ENCODE results near the gene GJB2.
A peak's percentile ranks its signal among the peaks of the same experiment; 100 is the strongest.

GJB2 gene

DNA sequence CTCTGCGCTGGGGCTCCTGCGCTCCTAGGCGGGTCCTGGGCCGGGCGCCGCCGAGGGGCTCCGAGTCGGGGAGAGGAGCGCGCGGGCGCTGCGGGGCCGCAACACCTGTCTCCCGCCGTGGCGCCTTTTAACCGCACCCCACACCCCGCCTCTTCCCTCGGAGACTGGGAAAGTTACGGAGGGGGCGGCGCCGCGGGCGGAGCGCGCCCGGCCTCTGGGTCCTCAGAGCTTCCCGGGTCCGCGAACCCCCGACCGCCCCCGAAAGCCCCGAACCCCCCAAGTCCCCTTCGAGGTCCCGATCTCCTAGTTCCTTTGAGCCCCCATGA is at the start of gene GJB2:
Gene GJB2, minus strand, starts transcription at position 103 of the 326 bp plus-strand sequence. CDS start 3,357 bp downstream, outside the sequence.
- Histone ChIP-seq H3K27ac (no peak within 1 kb of the TSS), H3K4me3 (peak within 1 kb of the TSS; percentile 76), H3K9me3 (ENCODE audit: low read depth, low read length) (no peaks in the 10 kb centered on the region), H3K36me3 (ENCODE audit: insufficient read depth, low read length) (no peaks in the 10 kb centered on the region), H3K9ac (ENCODE audit: insufficient read length) (peak within 1 kb of the TSS; percentile 38)
- TF ChIP-seq FOXP2 (optimal IDR thresholded peaks at IDR 0.05; ENCODE audit: control extremely low read depth, extremely low read length, insufficient read depth) (no peak), EZH2 (IDR thresholded peaks at IDR 0.05) (no peak), POLR2AphosphoS5 (IDR thresholded peaks at IDR 0.05; ENCODE audit: borderline replicate concordance, low read depth, low read length) (no peak)
- DNase-seq (ENCODE audit: low read depth, low spot score), result no peak

DNA sequence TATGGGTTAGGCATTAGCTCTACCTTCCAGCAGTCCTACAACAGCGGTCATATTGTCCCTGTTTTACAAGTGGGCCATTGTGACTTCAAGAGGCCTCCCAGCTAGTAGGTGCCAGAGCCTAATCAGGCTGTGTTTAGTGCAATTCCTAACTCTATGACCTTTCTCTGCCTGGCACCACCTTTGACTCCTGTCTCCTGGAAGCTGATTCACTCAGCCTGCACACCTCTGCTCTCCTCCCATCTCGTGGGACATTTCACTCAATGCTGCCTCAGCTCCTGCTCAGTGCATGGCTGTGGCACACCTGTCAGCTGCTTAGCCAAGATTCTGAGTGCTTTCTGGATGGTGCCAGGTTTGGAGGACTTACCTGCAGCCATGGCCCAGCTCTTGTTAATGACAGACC is 48.9 kb upstream of the GJB2 start:
- Histone ChIP-seq H3K36me3 (ENCODE audit: insufficient read depth, low read length) (no peaks in the 10 kb centered on the region), H3K9me3 (ENCODE audit: low read depth, low read length) (no peaks in the 10 kb centered on the region), H3K4me3 (no peak overlapping the region), H3K9ac (ENCODE audit: insufficient read length) (no peak overlapping the region), H3K27ac (no peak overlapping the region)
- DNase-seq (ENCODE audit: low read depth, low spot score), result no peak
- TF ChIP-seq EZH2 (IDR thresholded peaks at IDR 0.05), result no peak
- no peak for TF ChIP-seq POLR2AphosphoS5 (IDR thresholded peaks at IDR 0.05; ENCODE audit: borderline replicate concordance, low read depth, low read length)
- no peak for TF ChIP-seq FOXP2 (optimal IDR thresholded peaks at IDR 0.05; ENCODE audit: control extremely low read depth, extremely low read length, insufficient read depth)

DNA sequence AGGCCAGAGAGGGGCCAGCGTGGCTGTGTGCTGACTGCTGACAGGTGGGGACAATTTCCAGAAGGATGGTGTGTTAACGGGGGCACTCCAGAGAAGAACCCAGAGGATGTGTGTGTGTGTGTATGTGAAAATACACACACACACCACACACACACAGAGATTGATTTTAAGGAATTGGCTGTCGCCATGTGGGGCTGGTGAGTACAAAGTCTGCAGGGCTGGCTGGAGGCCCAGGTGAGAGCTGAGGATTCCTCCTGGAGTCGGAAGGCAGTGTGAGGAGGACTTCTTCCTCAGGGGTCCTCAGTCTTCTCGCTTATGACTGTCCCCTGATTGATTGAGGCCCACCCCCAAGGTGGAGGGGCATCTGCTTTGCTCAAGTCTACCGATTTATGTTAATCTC is 47.0 kb upstream of the GJB2 start:
- no peak overlapping the region for H3K4me3 ChIP-seq
- H3K9ac ChIP-seq (ENCODE audit: insufficient read length), result no peak overlapping the region
- no peaks in the 10 kb centered on the region for H3K9me3 ChIP-seq (ENCODE audit: low read depth, low read length)
- no peak for DNase-seq (ENCODE audit: low read depth, low spot score)
- H3K27ac ChIP-seq, result no peak overlapping the region
- H3K36me3 ChIP-seq (ENCODE audit: insufficient read depth, low read length), result no peaks in the 10 kb centered on the region
- TF ChIP-seq EZH2 (IDR thresholded peaks at IDR 0.05) (no peak), POLR2AphosphoS5 (IDR thresholded peaks at IDR 0.05; ENCODE audit: borderline replicate concordance, low read depth, low read length) (no peak), FOXP2 (optimal IDR thresholded peaks at IDR 0.05; ENCODE audit: control extremely low read depth, extremely low read length, insufficient read depth) (no peak)

DNA sequence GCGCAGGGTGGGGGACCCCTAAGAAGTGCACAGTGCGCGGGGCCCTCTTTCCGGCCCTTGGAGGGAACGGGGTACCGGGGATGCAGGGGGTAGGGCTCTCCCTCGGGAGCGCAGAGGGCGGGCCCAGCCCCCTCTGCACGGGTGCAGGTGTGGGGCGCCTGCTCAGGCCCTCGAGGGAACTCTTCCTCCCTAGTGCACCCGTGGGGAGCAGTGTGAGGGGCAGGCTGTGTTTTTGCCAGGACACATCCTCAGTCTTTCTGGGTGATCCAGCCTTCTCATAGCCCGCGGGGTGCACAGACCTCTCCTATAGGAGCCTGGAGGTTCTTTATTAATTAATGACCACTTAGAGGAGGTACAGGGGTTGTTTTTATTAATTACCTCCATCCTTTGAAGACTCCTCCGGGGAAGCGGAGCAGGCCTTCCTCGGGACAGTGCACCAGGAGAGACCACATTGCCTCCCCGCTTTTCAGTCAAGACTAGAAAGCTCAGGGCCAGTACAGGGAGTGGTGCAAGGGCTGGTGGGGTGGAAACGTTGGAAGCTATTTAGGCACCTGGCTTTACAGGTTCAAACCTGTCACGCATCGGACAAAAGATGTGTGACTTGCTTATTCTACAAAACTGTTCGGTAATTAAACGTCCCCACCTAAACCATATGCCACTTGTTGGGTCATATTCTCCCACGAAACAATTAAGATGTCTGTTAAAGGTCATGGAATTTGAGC is 40.0 kb upstream of the GJB2 start:
- H3K4me3 ChIP-seq, result no peak overlapping the region
- no peaks in the 10 kb centered on the region for H3K9me3 ChIP-seq (ENCODE audit: low read depth, low read length)
- no peak overlapping the region for H3K27ac ChIP-seq
- no peak overlapping the region for H3K9ac ChIP-seq (ENCODE audit: insufficient read length)
- no peak for DNase-seq (ENCODE audit: low read depth, low spot score)
- no peaks in the 10 kb centered on the region for H3K36me3 ChIP-seq (ENCODE audit: insufficient read depth, low read length)
- TF ChIP-seq FOXP2 (optimal IDR thresholded peaks at IDR 0.05; ENCODE audit: control extremely low read depth, extremely low read length, insufficient read depth) (no peak), EZH2 (IDR thresholded peaks at IDR 0.05) (no peak), POLR2AphosphoS5 (IDR thresholded peaks at IDR 0.05; ENCODE audit: borderline replicate concordance, low read depth, low read length) (no peak)

DNA sequence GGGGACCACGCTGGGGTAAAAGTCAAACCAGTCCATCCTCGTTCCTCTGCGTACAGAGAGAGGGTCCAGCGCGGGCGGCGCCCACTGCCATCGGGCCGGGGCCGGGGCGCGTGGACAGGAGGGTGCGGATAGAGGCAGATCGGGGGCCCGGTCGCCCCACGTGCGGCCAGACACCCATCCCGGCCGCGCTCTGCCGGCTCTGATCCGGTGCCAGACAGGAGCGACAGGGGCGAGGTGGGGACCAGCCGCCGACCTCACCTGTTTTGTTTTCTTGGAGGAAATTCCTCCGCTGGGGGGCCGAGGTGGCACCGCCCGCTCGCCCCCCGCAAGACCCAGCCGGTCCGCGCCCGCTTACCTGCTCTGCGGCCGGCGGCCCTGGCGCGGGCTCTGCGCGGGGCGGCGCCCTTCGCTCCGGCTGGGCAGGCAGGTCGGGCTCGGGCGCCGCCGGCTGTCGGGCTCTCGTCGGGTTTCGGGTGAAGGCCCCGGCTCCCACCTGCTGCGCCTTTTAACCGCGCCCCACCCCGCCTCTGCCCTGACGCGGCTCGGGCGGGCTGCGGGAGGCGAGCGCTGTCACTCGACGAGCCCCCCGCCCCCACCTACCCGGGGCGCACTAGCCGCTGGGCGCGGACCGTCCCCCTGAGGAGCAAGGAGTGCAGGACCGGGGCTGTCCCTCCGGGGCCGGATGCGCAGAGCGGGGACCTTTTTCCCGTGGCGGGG is 39.3 kb upstream of the GJB2 start, which contains the start of gene GJB6:
Gene GJB6, minus strand, starts transcription at position 481 of the 717 bp plus-strand sequence. CDS start 8,839 bp downstream, outside the sequence.
- no peak within 1 kb of the TSS for H3K9ac ChIP-seq (ENCODE audit: insufficient read length)

DNA sequence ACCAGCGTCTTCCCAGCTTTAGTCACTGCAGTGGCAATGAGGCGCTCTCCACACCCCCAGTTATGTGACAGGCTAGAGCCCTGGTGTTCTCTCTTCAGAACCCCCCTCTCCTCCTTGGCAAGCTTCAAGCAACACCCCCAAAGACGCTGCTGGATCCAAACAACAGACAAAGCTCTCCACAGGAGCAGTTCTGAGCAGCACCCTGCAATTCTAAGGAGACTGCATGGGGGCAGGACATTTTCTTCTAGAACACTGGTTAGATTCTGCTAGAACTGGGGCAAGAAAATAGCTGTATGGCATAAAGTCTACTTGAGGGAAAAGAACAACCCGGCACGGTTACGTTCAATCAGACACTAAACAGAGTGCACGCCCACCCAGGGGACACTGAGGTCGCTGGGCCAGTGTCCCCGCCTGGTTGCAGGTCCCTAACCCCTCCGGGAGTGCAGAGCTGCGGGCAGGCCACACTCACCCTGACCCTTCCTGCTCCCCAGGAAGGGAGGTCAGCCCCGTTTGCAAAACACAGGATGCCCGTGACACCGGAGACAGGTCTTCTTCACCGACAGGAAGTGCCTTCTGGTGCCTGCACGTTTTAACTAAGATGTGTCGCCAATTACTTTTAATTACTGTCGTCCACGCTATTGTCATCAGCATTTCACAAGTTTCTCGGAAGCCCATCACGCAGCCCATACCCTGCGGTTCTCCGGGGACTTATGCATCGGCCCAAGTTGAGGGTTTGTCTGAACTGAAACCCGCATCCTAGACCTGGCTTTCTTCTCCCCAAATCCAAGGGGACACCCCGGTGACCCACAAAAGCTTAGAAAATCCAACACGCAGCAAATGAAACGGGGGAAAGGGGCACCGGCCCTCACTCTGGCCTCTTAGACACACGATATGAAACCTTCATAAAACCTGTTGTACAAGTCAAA is 38.4 kb upstream of the GJB2 start:
- no peak for TF ChIP-seq FOXP2 (optimal IDR thresholded peaks at IDR 0.05; ENCODE audit: control extremely low read depth, extremely low read length, insufficient read depth)
- no peak for TF ChIP-seq EZH2 (IDR thresholded peaks at IDR 0.05)
- no peak for TF ChIP-seq POLR2AphosphoS5 (IDR thresholded peaks at IDR 0.05; ENCODE audit: borderline replicate concordance, low read depth, low read length)
- Histone ChIP-seq H3K4me3 (no peak overlapping the region), H3K9ac (ENCODE audit: insufficient read length) (no peak overlapping the region), H3K27ac (no peak overlapping the region), H3K36me3 (ENCODE audit: insufficient read depth, low read length) (no peaks in the 10 kb centered on the region), H3K9me3 (ENCODE audit: low read depth, low read length) (no peaks in the 10 kb centered on the region)
- DNase-seq (ENCODE audit: low read depth, low spot score), result no peak

More for the DNA sequence above, 39.3 kb upstream of the GJB2 start, which contains the start of gene GJB6:
- H3K4me3 ChIP-seq, result no peak within 1 kb of the TSS
- no peak for DNase-seq (ENCODE audit: low read depth, low spot score)
- H3K27ac ChIP-seq, result no peak within 1 kb of the TSS
- H3K9me3 ChIP-seq (ENCODE audit: low read depth, low read length), result no peaks in the 10 kb centered on the region
- no peak for TF ChIP-seq POLR2AphosphoS5 (IDR thresholded peaks at IDR 0.05; ENCODE audit: borderline replicate concordance, low read depth, low read length)
- TF ChIP-seq FOXP2 (optimal IDR thresholded peaks at IDR 0.05; ENCODE audit: control extremely low read depth, extremely low read length, insufficient read depth), result no peak
- no peak for TF ChIP-seq EZH2 (IDR thresholded peaks at IDR 0.05)
- H3K36me3 ChIP-seq (ENCODE audit: insufficient read depth, low read length), result no peaks in the 10 kb centered on the region

DNA sequence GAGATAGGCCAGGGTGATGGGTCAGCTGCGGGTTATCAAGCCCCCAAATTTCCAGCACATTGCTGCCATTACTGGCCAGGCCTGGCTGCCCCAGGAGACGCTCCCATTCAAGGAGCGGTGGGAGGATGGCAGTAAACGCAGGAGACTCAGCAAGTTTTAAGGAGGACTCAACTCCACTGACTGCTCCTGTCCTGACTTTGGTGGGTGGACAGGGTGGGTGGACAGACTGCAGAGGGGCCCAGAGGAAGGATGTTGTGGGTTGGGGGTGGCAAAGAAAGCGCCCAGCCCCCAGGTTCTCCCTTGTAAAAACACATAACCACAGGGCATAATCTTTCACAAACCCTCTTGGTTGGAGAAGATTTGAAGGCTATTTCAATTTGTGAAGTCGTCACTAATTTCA is 35.0 kb upstream of the GJB2 start:
- Histone ChIP-seq H3K4me3 (no peak overlapping the region), H3K27ac (no peak overlapping the region), H3K9ac (ENCODE audit: insufficient read length) (no peak overlapping the region), H3K9me3 (ENCODE audit: low read depth, low read length) (no peaks in the 10 kb centered on the region), H3K36me3 (ENCODE audit: insufficient read depth, low read length) (no peaks in the 10 kb centered on the region)
- TF ChIP-seq EZH2 (IDR thresholded peaks at IDR 0.05) (no peak), FOXP2 (optimal IDR thresholded peaks at IDR 0.05; ENCODE audit: control extremely low read depth, extremely low read length, insufficient read depth) (no peak), POLR2AphosphoS5 (IDR thresholded peaks at IDR 0.05; ENCODE audit: borderline replicate concordance, low read depth, low read length) (no peak)
- DNase-seq (ENCODE audit: low read depth, low spot score), result no peak

DNA sequence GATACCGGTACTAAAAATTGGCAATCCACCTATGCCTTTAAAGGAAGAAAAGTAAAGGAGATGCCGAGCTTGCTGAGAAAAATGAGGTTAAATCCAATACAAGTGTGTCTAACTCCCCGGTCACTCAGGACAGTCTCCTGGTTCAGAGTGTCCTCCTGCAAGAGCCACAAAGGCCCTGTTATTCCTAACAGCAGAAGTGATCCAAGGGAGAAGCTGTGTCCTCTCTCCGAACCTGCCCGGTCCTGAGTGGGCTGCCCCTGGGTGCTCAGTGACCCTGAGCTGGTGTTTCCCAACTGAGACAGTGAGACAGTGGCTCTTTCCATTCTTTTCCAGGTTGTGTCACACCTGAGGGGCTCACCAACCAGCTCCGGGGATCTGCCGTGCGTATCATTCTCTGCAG is 34.5 kb upstream of the GJB2 start:
- Histone ChIP-seq H3K36me3 (ENCODE audit: insufficient read depth, low read length) (no peaks in the 10 kb centered on the region), H3K9ac (ENCODE audit: insufficient read length) (no peak overlapping the region), H3K4me3 (no peak overlapping the region), H3K27ac (no peak overlapping the region), H3K9me3 (ENCODE audit: low read depth, low read length) (no peaks in the 10 kb centered on the region)
- TF ChIP-seq POLR2AphosphoS5 (IDR thresholded peaks at IDR 0.05; ENCODE audit: borderline replicate concordance, low read depth, low read length) (no peak), EZH2 (IDR thresholded peaks at IDR 0.05) (no peak), FOXP2 (optimal IDR thresholded peaks at IDR 0.05; ENCODE audit: control extremely low read depth, extremely low read length, insufficient read depth) (no peak)
- no peak for DNase-seq (ENCODE audit: low read depth, low spot score)

Data from SK-N-MC (cell line).